ENCODE measurements around the gene SCRT2. TPM values are rescaled to one million over a fixed set of nuclear protein-coding genes. Genes with fewer than 3 reads are reported as not detected.

The SCRT2 gene
- total and polyA plus RNA-seq, 7 donors = not detected

- TF ChIP-seq EP300 (IDR thresholded peaks at IDR 0.05) = no peak
- TF ChIP-seq POLR2A (IDR thresholded peaks at IDR 0.05) = no peak
- TF ChIP-seq CTCF (IDR thresholded peaks at IDR 0.05) = no peak
- no peak for TF ChIP-seq POLR2AphosphoS5 (IDR thresholded peaks at IDR 0.05)
- intact Hi-C loops (cut with DNase I) = no loop called here
- Histone ChIP-seq H3K9me3 (no peaks in the 10 kb centered on the region), H3K27ac (no peak overlapping the region), H3K36me3 (no peaks in the 10 kb centered on the region), H3K4me1 (peaks cover 0 to 10% (median 0%) of the 10 kb centered on the region in 4 donors), H3K27me3 (peaks cover 23 to 84% (median 52%) of the 10 kb centered on the region in 3 donors), H3K4me3 (no peak overlapping the region)
- 22 to 38% methylated on average over 29 of the region's 29 CpGs for WGBS, 2 donors
- DNase-seq = no peak
These were observed 13.9 kb downstream of the SCRT2 start for GRCh38 chr20:661474-662270.

GRCh38 chr20:658731-659291 is 16.8 kb downstream of the SCRT2 start:
- peaks cover 16 to 56% (median 28%) of the 10 kb centered on the region in 3 donors for H3K27me3 ChIP-seq
- H3K4me1 ChIP-seq = peaks cover 0 to 16% (median 5%) of the 10 kb centered on the region in 4 donors

GRCh38 chr20:658202-658601 is 17.4 kb downstream of the SCRT2 start:
- Histone ChIP-seq H3K4me3 (no peak overlapping the region), H3K27me3 (peaks cover 10 to 50% (median 22%) of the 10 kb centered on the region in 3 donors), H3K36me3 (no peaks in the 10 kb centered on the region), H3K9me3 (no peaks in the 10 kb centered on the region), H3K27ac (no peak overlapping the region), H3K4me1 (peaks cover 0 to 15% (median 8%) of the 10 kb centered on the region in 4 donors)
- WGBS, 2 donors = 23 to 51% methylated on average over 2 of the region's 2 CpGs
- intact Hi-C loops (cut with DNase I) = loop anchor here (5.0 kb wide), 1 partner anchor 174 kb away; the partner anchor contains the start of gene FAM110A
- no peak for TF ChIP-seq POLR2AphosphoS5 (IDR thresholded peaks at IDR 0.05)
- no peak for TF ChIP-seq EP300 (IDR thresholded peaks at IDR 0.05)
- TF ChIP-seq CTCF (IDR thresholded peaks at IDR 0.05) = no peak
- no peak for TF ChIP-seq POLR2A (IDR thresholded peaks at IDR 0.05)
- no peak for DNase-seq

More at GRCh38 chr20:658731-659291, 16.8 kb downstream of the SCRT2 start:
- no peaks in the 10 kb centered on the region for H3K9me3 ChIP-seq
- WGBS, 2 donors = 35 to 49% methylated on average over 5 of the region's 5 CpGs
- TF ChIP-seq EP300 (IDR thresholded peaks at IDR 0.05) (no peak), POLR2A (IDR thresholded peaks at IDR 0.05) (no peak), POLR2AphosphoS5 (IDR thresholded peaks at IDR 0.05) (no peak)
- no peak overlapping the region for H3K4me3 ChIP-seq
- intact Hi-C loops (cut with DNase I) = loop anchor here (5.0 kb wide), 1 partner anchor 173 kb away; the partner anchor contains the start of gene FAM110A
- no peak for DNase-seq
- no peak overlapping the region for H3K27ac ChIP-seq
- no peaks in the 10 kb centered on the region for H3K36me3 ChIP-seq

DNA sequence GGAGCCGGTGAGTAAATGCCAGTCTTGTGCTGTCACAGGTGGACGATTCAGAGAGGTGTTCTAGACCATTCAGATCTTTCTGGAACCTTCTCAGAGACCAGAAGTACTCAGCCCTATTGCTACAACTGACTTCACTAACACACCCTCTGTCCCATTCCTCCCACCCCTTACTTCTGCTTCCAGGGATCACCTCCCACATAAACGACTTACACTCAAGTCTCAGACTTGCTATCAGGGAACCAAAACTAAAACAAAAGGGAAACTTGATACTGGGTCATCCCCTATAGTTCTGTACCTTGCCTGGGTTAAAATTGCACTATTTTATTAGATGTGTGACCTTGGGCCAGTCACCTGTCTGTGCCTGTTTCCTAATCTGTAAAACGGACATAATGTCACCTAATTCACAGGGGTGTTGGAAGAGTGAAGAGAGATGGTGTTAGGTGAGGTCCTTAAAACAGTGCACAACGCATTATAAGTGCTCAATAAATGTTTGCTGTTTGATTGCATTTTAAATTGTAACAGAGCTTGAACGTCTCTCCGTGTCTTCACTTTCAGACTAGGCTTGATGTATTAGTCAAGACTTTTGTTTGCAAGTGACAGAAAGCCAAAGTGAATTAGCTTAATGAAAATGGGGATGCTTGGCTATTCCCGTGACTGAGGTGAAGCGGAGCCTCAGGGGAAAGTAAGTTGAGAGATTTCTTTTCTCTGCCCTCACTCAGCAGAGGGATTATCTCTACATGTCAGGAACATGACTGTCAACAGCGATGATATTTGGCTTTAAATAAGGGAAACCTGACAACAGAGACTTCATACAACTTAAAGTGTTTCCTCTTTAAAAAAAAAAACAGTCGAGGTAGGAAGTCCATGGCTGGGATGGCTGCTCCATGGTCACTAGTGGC is 19.6 kb downstream of the SCRT2 start:
- Histone ChIP-seq H3K4me3 (no peak overlapping the region), H3K27ac (no peak overlapping the region)

More for the DNA sequence above, 19.6 kb downstream of the SCRT2 start:
- no peak for DNase-seq
- Histone ChIP-seq H3K27me3 (peaks cover 0 to 28% (median under 1%) of the 10 kb centered on the region in 3 donors), H3K4me1 (peaks cover 0 to 22% (median 19%) of the 10 kb centered on the region in 4 donors), H3K9me3 (no peaks in the 10 kb centered on the region), H3K36me3 (no peaks in the 10 kb centered on the region)
- intact Hi-C loops (cut with DNase I) = loop anchor here (5.0 kb wide), 1 partner anchor 176 kb away; the partner anchor contains the start of gene FAM110A
- TF ChIP-seq EP300 (IDR thresholded peaks at IDR 0.05) (no peak), CTCF (IDR thresholded peaks at IDR 0.05) (no peak), POLR2AphosphoS5 (IDR thresholded peaks at IDR 0.05) (no peak), POLR2A (IDR thresholded peaks at IDR 0.05) (no peak)
- 72 to 81% methylated on average over 11 of the region's 11 CpGs for WGBS, 2 donors

Measured in sigmoid colon (tissue), 7 donors.